HCT116 (cell line): ENCODE data around the gene AIF1L. TPM values are rescaled to one million over a fixed set of nuclear protein-coding genes. Genes with fewer than 3 reads are reported as not detected.

ENCODE experiments used
- ATAC-seq: fragments of 200-7000 bp; cut with Tn5 transposase; 2 replicates; pipeline ENCODE4 v1.9.1; 2020; ENCODE audit warnings: mild to moderate bottlenecking, moderate library complexity
- BruUV-seq: library from RNA; stranded (reverse); fragments of 400-500 nt; replicated peaks from 2 replicates; lab custom pipeline; 2021; lab: Mats Ljungman, UMichigan
- CTCF ChIA-PET: fragments of 300-600 bp; sonication (Branson Sonifier 250); formaldehyde crosslinking; loops from one replicate; lab custom pipeline; 2021; ENCODE audit warnings: antibody characterized with exemption; lab: Charles Lee
- POLR2A ChIA-PET: fragments of 300-600, 350-600 bp; sonication (Branson Sonifier 250); formaldehyde crosslinking; loops from one replicate; lab custom pipeline; 2021; ENCODE audit warnings: antibody characterized with exemption; lab: Charles Lee
- RAD21 ChIA-PET, 2 experiments: fragments of 300-600 bp; sonication (Branson Sonifier 250); formaldehyde crosslinking; loops; one replicate each; lab custom pipeline; 2023; ENCODE audit warnings: low total read pairs in 2 of 2; ENCODE audit not compliant: uncharacterized antibody in 2 of 2, unreplicated experiment in 2 of 2, low non-redundant PET in 1 of 2; lab: Charles Lee
- DNase-seq: peaks from one replicate; pipeline ENCODE4 v3.0.0-alpha.2; 2010; ENCODE audit warnings: low read depth, low spot score
- H2AFZ ChIP-seq: fragments of 200-600 bp; shearing (Covaris generic), sonication (generic); 2 replicates; pipeline ENCODE4 v1.6.1; 2017; ENCODE audit warnings: low read depth, mixed run types, mixed read lengths, antibody characterized with exemption, low read length; ENCODE audit not compliant: poor library complexity, severe bottlenecking
- H3K27ac ChIP-seq: 2 replicates; pipeline ENCODE4 v1.5.1; 2012; ENCODE audit warnings: low read depth, low read length
- H3K27me3 ChIP-seq: fragments of 200-600 bp; sonication (generic); 2 replicates; pipeline ENCODE4 v1.6.1; 2016; ENCODE audit warnings: mixed run types, low read length, mixed read lengths; ENCODE audit not compliant: insufficient read depth
- H3K36me3 ChIP-seq, 2 experiments: fragments of 200-500 bp in 1 of 2; fragments of 200-600 bp in 1 of 2; sonication (Bioruptor generic) in 1 of 2; sonication (generic) in 1 of 2; 2 replicates each; pipeline versions ENCODE4 v1.5.1 to v1.6.1; 2014 to 2016; ENCODE audit warnings: low read length in 2 of 2, inconsistent platforms in 1 of 2, mixed read lengths in 1 of 2, mixed run types in 1 of 2; ENCODE audit not compliant: insufficient read depth in 2 of 2, control insufficient read depth in 1 of 2
- H3K4me1 ChIP-seq, 2 experiments: fragments of 200-600 bp in 1 of 2; sonication (generic) in 1 of 2; 2 replicates each; pipeline versions ENCODE4 v1.5.1 to v1.6.1; 2012 to 2017; ENCODE audit warnings: low read length in 2 of 2, inconsistent platforms in 1 of 2, mild to moderate bottlenecking in 1 of 2, mixed read lengths in 1 of 2, mixed run types in 1 of 2, moderate library complexity in 1 of 2; ENCODE audit not compliant: insufficient read depth in 2 of 2, control insufficient read depth in 1 of 2
- H3K4me2 ChIP-seq: fragments of 200-600 bp; sonication (generic); 2 replicates; pipeline ENCODE4 v1.6.1; 2017; ENCODE audit warnings: mixed run types, low read length, mixed read lengths
- H3K4me3 ChIP-seq, 2 experiments: fragments of 200-600 bp in 1 of 2; sonication (generic) in 1 of 2; replicated peaks in 1 of 2; 2 replicates each; pipeline ENCODE4 v1.5.1; 2011 to 2016; ENCODE audit warnings: low read length in 2 of 2, control low read depth in 1 of 2, low read depth in 1 of 2, mild to moderate bottlenecking in 1 of 2, mixed read lengths in 1 of 2, mixed run types in 1 of 2
- H3K79me2 ChIP-seq: fragments of 200-600 bp; sonication (generic); 2 replicates; pipeline ENCODE4 v1.6.1; 2017; ENCODE audit warnings: mild to moderate bottlenecking, mixed run types, low read length, moderate library complexity, mixed read lengths; ENCODE audit not compliant: insufficient read depth
- H3K9ac ChIP-seq: fragments of 200-600 bp; sonication (generic); 2 replicates; pipeline ENCODE4 v1.6.1; 2016; ENCODE audit warnings: low read length, mixed read lengths
- H3K9me2 ChIP-seq: fragments of 200-600 bp; sonication (generic), shearing (Covaris generic); 2 replicates; pipeline ENCODE4 v1.6.1; 2017; ENCODE audit warnings: mixed run types, mild to moderate bottlenecking, moderate library complexity; ENCODE audit not compliant: insufficient read depth
- H3K9me3 ChIP-seq, 2 experiments: fragments of 200-500 bp in 1 of 2; fragments of 200-600 bp in 1 of 2; sonication (Bioruptor generic) in 1 of 2; sonication (generic) in 1 of 2; 2 replicates each; pipeline ENCODE4 v1.6.1; 2014 to 2017; ENCODE audit warnings: low read length in 2 of 2, mixed read lengths in 2 of 2, inconsistent platforms in 1 of 2, low read depth in 1 of 2, mild to moderate bottlenecking in 1 of 2, mixed run types in 1 of 2, moderate library complexity in 1 of 2; ENCODE audit not compliant: control insufficient read depth in 1 of 2, insufficient read depth in 1 of 2
- H4K20me1 ChIP-seq: fragments of 200-600 bp; sonication (generic), shearing (Covaris generic); 2 replicates; pipeline ENCODE4 v1.6.1; 2017; ENCODE audit warnings: mixed run types, mild to moderate bottlenecking, moderate library complexity; ENCODE audit not compliant: insufficient read depth
- ATF3 ChIP-seq: IDR thresholded peaks from 2 replicates; pipeline ENCODE4 v1.6.1; 2012
- CTCF ChIP-seq, 3 experiments: fragments of 200-600 bp in 1 of 3; sonication (generic) in 1 of 3; IDR thresholded peaks in 2 of 3; conservative IDR thresholded peaks in 1 of 3; 2 replicates each; pipeline ENCODE4 v1.5.1; 2012 to 2017; ENCODE audit warnings: low read depth in 2 of 3, low read length in 2 of 3, antibody characterized with exemption in 1 of 3, borderline replicate concordance in 1 of 3, control low read depth in 1 of 3, mild to moderate bottlenecking in 1 of 3, mixed read lengths in 1 of 3, mixed run types in 1 of 3, moderate library complexity in 1 of 3; ENCODE audit not compliant: insufficient read depth in 1 of 3
- EGR1 ChIP-seq: IDR thresholded peaks from 2 replicates; pipeline ENCODE4 v1.6.1; 2012; ENCODE audit warnings: low read depth
- ELF1 ChIP-seq: IDR thresholded peaks from 2 replicates; pipeline ENCODE4 v1.6.1; 2012; ENCODE audit warnings: low read depth, borderline replicate concordance
- EZH2 ChIP-seq: fragments of 200-600 bp; sonication (generic); IDR thresholded peaks from 2 replicates; pipeline ENCODE4 v1.6.1; 2017; ENCODE audit warnings: antibody characterized with exemption, mixed run types
- POLR2AphosphoS5 ChIP-seq: IDR thresholded peaks from 2 replicates; pipeline ENCODE4 v1.6.1; 2011; ENCODE audit warnings: mild to moderate bottlenecking, low read depth, low read length, moderate library complexity
- RAD21 ChIP-seq: IDR thresholded peaks from 2 replicates; pipeline ENCODE4 v1.6.1; 2012; ENCODE audit warnings: low read depth, mild to moderate bottlenecking
- REST ChIP-seq: IDR thresholded peaks from 2 replicates; pipeline ENCODE4 v1.6.1; 2012; ENCODE audit warnings: low read depth
- SIN3A ChIP-seq: IDR thresholded peaks from 2 replicates; pipeline ENCODE4 v1.6.1; 2012; ENCODE audit warnings: low read depth
- SP1 ChIP-seq: IDR thresholded peaks from 2 replicates; pipeline ENCODE4 v1.6.1; 2012; ENCODE audit warnings: low read depth
- SRF ChIP-seq: IDR thresholded peaks from 2 replicates; pipeline ENCODE4 v1.6.1; 2012; ENCODE audit warnings: low read depth
- YY1 ChIP-seq: IDR thresholded peaks from 2 replicates; pipeline ENCODE4 v1.6.1; 2011; ENCODE audit warnings: low read length, low read depth, moderate library complexity, mild to moderate bottlenecking; ENCODE audit not compliant: insufficient replicate concordance; ENCODE audit errors: extremely low read depth
- ZBTB33 ChIP-seq: IDR thresholded peaks from 2 replicates; pipeline ENCODE4 v1.6.1; 2011; ENCODE audit warnings: mild to moderate bottlenecking, low read length, moderate library complexity; ENCODE audit not compliant: insufficient replicate concordance; ENCODE audit errors: extremely low read depth
- ZFX ChIP-seq: fragments of 450-650 bp; IDR thresholded peaks from 2 replicates; pipeline ENCODE4 v1.6.1; 2017
- intact Hi-C: fragments of 100-400 bp; cut with micrococcal nuclease; formaldehyde crosslinking; loops from 2 replicates; pipeline ENCODE4 v1.10.0; 2022
- total RNA-seq: library from RNA; stranded (reverse); gene quantifications from one replicate; pipeline ENCODE4 v1.2.1, GENCODE V29; 2021; ENCODE audit not compliant: unreplicated experiment

Gene AIF1L
- total RNA-seq, 1 experiment from 2014 or later: 34.0 TPM

- H4K20me1 ChIP-seq: no peaks in the 10 kb centered on the region
- CTCF ChIA-PET: no interaction called here
- TF ChIP-seq CTCF (IDR thresholded peaks at IDR 0.05 in 2 of 3, conservative IDR thresholded peaks at IDR 0.05 in 1 of 3; ENCODE audit: borderline replicate concordance in 1 of 3, insufficient read depth in 1 of 3, low read depth in 2 of 3, low read length in 2 of 3) (no peak), ZBTB33 (no peak), POLR2AphosphoS5 (no peak), EGR1 (no peak), ZFX (no peak), ATF3 (no peak), SRF (no peak), YY1 (no peak), REST (no peak), RAD21 (no peak), ELF1 (no peak), SIN3A (no peak), EZH2 (no peak), SP1 (no peak)
- intact Hi-C loops: no loop called here
- H3K4me1 ChIP-seq: no peaks in the 10 kb centered on the region
- H3K9me3 ChIP-seq: no peaks in the 10 kb centered on the region
- ATAC-seq (no peak), DNase-seq (no peak)
- POLR2A ChIA-PET: interaction anchor here (0.6 kb wide), 1 partner anchor 187 kb away, joined by 3 read pairs; no protein-coding TSS in a partner anchor
- no peak overlapping the region for H3K4me3 ChIP-seq
- no peak overlapping the region for H3K9ac ChIP-seq
- H3K27ac ChIP-seq: no peak overlapping the region
- no peaks in the 10 kb centered on the region for H3K9me2 ChIP-seq
- no peak overlapping the region for H2AFZ ChIP-seq
- RAD21 ChIA-PET: no interaction called here
- peaks cover 59 to 66% of the 10 kb centered on the region in 2 experiments for H3K36me3 ChIP-seq
- H3K27me3 ChIP-seq: no peaks in the 10 kb centered on the region
- H3K4me2 ChIP-seq: no peak overlapping the region
- H3K79me2 ChIP-seq: no peaks in the 10 kb centered on the region
- no TSS peak for BruUV-seq
Measured at GRCh38 chr9:131146186-131146585, 49.9 kb downstream of the AIF1L start.
